CD4-positive, alpha-beta T cell treated with Interleukin-15 for 1 hour (primary cell): Measurements from ENCODE around the gene TMEM260.
"Not testable (repeated sequence)": the region's sequence is repeated elsewhere in the genome, so short reads cannot be mapped to it uniquely, and the experiment has no call there.

Experiments used
- DNase-seq: peaks from one replicate; pipeline ENCODE4 v3.0.0-alpha.2; 2020

Gene TMEM260

DNA sequence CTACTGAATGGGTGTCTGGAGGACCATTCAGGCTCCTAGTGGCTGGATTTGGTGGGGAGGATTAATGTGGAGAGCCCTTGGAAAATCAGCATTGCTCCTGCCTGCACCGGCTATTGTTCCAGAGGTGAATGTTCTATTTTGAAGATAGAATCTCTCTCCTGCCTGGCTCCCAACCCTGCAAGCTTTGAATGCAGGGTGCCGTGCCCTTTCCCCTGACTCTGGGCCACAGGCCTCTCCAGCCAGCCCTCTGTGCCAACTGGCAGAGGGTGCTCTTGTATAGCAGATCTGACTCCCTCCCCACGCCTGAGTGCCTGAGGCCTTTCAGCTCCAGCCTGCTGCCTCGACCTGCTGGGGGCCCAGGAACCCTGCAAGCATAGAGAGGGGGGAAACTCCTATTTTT is 106.8 kb downstream of the TMEM260 start:
- no peak for DNase-seq

DNA sequence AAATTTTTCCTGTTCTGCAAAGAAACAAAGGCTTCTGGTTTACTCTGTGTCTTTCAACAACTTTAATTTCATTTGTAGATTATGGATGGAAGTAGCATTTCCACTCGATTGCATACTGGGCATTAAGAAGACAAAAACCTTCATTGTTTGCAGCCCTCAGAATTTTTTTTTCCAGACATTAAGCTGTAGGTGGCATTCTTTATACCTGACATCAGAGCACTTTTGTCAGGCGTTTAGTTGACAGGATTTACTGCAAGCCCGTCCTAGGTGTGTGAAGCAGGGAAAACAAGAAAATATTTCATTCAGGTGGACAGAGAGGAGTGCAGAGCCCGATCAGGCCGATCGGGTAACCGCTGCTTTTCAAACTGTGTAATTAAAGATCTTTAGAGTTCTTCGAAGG is 107.5 kb downstream of the TMEM260 start:
- DNase-seq: no peak

DNA sequence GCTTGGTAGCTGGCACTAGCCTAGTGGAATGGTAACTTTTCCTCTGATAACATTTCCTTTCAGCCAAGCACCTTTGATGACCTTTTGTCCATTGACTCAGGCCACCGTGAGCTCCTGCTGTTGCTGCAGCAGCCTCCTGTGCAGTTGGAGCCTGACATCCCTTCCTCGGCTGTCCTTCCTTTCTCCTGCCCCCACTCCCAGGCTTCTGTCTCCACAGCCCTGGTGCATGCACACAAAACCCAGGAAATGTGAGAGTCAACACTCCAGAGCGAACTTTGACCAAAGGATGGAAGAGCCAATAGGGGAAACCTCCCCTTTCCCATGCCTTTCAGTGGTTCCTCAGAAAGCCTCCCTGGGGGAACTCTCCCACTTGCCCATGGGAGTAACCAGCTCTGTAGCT is 115.0 kb downstream of the TMEM260 start:
- no peak for DNase-seq

DNA sequence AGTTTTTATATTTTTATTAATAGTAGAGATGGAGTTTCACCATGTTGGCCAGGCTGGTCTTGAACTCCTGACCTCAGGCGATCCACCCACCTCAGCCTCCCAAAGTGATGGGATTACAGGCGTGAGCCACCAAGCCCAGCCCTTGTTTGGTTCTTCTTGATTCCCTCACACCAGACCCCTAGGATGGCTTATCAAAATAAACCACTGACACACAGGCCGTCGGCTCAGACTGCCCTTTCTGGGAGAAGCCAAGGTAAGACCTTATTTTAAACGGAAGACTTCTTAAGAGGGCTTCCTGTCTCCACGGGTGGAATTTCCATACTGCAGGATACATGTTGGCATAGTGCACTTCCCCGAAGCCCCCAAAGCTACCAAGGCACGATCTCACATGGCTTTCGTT is 115.6 kb downstream of the TMEM260 start:
- DNase-seq: not testable (repeated sequence)
